ENCODE measurements around the gene P2RX3.

P2RX3 gene

GRCh38 chr11:57335343-57336110 is 2.6 kb upstream of the P2RX3 start, which contains the start of gene SSRP1:
Gene SSRP1, minus strand, starts transcription at chr11:57335892. Its CDS starts 771 bp downstream, at chr11:57335121.
- no peak for TF ChIP-seq CTCF (IDR thresholded peaks at IDR 0.05)

GRCh38 chr11:57336111-57336666 is 2.0 kb upstream of the P2RX3 start:
- no peak for TF ChIP-seq CTCF (IDR thresholded peaks at IDR 0.05)

- no peak for TF ChIP-seq CTCF (IDR thresholded peaks at IDR 0.05)
Observed at GRCh38 chr11:57339328-57339727, 1.2 kb downstream of the P2RX3 start.

GRCh38 chr11:57340039-57340615 is 2.0 kb downstream of the P2RX3 start:
- peak; percentile 10; the same call in 1 of the 2 replicates for TF ChIP-seq CTCF (IDR thresholded peaks at IDR 0.05)

GRCh38 chr11:57341250-57341808 is 3.2 kb downstream of the P2RX3 start:
- no peak for TF ChIP-seq CTCF (IDR thresholded peaks at IDR 0.05)

GRCh38 chr11:57342702-57343101 is 4.5 kb downstream of the P2RX3 start:
- TF ChIP-seq CTCF (IDR thresholded peaks at IDR 0.05): no peak

- no peak for TF ChIP-seq CTCF (IDR thresholded peaks at IDR 0.05)
Observed at GRCh38 chr11:57343825-57344224, 5.7 kb downstream of the P2RX3 start.
